HS-27A (cell line): ENCODE measurements around the gene ITGA11.
"Not testable (repeated sequence)": the region's sequence is repeated elsewhere in the genome, so short reads cannot be mapped to it uniquely, and the experiment has no call there.

ENCODE experiments used
- DNase-seq: peaks from one replicate; pipeline ENCODE4 v3.0.0-alpha.2; 2012; ENCODE audit warnings: low read depth, missing footprints

ITGA11 gene

DNA sequence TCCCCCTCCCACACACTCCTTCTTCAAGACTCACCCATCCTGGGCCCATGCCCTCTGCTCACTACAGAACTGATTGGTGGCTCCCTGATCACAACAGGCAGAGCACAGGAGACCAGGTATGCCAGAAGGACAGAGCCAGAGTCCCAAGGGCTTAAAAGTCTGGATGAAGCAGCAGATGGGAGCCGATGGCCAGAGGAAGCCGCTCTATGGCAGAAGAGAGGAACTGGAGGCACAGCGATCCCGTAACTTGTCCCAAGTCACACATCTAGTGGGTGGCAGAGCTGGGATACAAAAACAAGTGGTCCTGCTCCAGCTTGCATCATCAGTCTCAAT lies 20.7 kb downstream of the ITGA11 start:
- no peak for DNase-seq

DNA sequence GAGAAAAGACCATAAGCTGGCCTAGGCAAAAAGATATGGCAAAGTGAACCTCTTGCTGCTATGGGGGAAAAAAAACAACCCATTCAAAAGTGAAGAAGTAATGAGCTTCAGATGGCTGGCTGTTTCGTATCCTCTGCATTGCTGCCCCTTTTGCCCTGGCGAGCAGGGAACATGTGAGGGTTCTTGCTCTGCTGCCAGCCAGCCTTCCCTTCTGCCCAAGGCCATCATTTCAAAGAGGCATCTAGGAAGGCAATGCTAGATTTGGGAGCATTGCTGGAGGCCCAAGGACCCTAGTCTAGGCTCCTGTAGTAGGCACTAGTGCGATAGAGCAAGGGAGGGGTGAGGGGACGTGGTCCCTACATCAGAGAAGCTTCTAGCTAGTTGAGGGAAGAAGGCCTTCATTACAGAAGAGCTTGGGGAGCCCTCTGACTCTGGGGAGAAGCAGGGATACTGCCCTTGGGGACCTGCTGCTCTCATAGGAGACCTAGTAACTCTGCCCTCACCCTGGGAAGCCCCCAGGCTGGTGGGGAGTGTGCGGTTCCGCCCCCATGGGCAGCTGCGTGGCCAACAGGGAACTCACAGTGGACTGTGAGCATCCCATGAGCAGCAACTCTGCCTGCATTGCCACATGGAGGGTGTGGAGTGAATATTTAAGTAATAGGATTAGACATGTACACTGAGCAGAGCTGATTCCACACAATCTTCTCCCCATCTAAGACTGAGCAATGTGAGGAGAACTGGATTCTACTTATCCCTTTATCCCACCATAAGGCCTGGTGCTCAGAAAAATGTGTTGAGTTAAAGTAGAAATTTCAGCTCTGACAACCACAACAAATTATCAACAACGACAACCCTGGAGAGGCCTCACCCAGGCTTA lies 21.3 kb downstream of the ITGA11 start:
- DNase-seq, result no peak

DNA sequence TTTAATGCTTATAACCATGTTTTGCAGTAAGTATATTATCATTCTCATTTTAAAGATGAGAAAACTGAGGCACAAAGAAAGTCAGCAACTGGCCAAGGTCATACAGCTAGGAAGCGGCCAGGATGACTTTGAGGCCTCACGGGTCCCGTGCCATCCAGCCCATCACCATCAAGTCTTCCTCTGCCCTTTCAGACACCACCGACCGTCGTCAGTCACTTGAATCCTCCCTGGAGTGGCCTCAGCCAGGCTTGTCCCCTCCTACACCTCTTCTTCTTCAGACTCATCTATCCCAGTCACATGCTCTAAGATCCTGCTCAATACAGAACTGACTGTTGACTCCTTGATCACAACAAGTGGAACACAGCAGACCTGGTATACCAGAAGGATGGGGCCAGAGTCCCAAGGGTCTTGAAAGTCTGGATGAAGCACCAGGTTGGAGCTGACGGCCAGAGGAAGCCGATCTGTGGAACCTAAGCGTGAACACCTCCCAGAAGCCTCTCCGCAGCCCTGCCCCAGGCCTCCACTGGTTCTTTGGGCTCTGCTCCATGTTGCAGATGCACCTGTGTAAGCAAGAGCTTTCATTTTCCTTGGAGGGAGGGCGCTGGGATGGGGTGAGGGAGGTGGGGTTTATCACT lies 22.1 kb downstream of the ITGA11 start:
- no peak for DNase-seq

DNA sequence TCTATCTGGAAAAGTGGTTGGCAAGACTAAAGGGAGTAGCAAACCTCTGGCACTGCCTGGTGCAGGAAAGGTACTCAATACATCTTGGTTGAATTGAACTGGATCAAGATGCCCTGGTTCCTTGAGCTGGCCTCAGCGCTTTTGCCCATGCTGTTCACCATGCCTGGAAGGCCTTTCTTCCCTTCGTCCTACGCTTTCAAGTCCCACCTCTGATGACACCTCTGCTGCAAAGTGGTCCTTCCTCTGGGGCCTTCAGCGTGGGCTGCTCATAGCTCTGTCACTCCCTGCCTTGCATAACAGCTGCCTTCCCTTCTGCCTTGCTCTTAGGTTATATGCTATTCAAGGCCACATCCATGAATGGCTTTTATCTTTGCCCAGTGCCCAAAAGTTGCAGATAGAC lies 23.0 kb downstream of the ITGA11 start:
- no peak for DNase-seq

DNA sequence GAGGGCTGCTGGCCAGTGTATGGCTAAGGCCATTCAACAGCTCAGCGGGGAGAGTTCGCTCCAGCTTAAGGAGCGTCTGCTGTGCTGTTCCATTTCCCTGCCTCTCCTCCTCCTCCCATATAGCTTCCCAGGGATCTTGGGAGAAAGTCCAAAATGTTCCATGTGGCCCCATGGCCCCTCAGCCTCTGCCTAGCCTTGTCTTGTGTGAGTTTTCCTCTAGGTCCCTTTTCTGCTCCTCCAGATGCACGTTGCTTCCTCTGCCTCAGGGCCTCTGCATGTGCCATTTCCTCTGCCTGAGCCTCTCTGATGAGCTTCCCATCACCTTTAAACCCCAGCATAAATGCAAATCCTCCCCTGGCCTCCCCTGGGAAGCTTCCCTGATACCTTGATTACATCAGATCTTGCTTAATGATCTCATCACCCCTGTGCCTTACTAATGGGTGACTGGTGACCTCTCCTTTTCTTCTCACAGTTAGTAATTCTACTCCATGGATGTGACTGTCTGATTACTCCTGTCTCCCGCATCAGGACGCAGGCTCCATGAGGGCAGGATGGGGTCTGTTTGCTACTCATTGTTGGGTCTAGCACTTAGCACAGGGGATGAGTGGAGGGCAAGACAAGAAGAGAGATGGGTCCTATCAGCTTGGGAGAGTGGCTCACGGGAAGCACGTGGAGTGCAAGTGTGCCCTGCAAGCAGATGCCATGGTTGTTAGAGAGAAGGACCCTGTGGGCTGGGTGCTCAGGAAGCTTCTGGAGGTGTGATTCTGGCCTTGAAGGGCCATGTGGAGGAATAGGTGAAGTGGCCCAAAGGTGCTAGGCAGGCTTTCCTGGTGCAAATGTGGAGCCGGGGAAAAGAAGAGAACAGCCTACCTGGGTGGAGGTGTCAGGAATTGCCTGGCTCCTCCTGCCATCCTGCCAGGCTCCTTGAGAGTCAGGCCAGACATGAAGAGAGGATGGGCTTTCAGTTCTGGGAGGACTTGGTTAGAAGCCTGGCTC lies 23.8 kb downstream of the ITGA11 start:
- no peak for DNase-seq

DNA sequence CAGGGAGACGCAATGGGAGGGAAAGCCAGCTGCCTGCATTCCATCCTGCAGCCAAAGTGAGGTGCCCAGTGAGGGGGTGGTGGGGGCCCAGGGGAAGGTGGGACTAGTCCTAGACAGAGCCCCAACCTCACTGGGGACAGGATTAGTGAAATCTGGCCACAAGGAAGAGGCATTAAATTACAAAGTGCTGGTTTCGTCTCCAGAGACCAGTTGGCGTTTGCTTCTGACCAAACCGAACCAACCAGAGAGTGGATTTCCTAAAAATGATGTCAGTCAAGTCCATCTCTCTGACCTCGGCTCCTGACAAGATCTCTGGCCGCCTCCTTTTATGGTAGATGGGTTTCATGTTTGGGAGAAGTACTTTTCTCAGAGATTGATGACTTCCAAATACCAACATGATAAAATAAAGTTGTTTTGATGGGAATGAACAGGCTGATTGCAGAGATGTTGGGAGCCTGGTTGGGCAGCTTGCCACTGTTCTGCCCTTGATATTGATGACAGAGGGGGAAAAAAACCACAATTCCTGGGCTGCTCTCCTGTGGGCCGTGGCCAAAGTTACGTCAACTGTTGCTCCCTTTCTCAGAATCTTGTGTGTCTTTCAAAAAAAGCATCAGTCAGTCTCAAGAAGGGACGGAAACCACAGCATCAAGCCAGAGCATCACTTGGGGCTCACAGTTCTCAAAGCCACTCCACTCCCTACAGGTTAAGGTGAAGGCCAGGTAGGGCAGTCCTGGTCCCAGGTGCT lies 24.6 kb downstream of the ITGA11 start:
- no peak for DNase-seq

DNA sequence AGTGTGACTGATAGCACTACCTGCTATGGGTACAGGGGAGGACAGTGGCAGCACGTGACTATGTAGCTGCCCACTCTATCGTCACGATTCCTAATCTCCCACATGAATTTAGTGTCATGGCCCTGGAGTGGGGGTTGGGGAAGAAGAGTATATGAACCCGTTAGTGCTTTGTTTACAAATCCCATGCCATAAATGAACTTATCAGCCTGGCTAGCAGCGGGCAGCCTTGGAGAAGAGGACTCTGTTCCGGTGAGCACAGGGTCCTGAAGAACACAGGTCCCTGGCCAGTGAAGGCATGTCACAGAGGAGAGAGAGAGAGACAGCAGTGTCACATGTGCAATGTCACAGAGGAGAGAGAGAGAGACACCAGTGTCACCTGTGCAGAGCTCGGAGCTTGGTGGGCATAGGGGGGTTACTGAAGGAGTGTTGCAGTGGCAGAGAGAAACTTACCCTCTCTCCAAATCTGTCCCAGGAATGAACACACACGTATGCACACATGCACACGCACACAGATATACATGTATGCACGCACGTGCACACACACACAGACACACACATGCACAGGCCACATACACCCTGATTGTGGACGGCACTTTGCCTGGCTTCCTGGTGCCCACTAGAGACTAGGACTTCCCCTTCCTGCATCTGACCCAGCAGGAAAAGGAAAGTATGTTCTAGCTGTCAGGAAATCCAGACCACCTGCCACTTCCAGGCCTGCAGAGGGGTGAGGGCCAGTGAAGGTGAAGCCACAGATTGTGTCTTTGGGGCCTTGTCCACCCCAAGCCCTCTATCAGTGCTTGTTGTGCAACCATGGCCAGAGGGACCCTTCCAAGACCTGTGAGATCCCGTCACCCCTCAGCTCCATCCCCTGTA lies 26.3 kb downstream of the ITGA11 start:
- no peak for DNase-seq

DNA sequence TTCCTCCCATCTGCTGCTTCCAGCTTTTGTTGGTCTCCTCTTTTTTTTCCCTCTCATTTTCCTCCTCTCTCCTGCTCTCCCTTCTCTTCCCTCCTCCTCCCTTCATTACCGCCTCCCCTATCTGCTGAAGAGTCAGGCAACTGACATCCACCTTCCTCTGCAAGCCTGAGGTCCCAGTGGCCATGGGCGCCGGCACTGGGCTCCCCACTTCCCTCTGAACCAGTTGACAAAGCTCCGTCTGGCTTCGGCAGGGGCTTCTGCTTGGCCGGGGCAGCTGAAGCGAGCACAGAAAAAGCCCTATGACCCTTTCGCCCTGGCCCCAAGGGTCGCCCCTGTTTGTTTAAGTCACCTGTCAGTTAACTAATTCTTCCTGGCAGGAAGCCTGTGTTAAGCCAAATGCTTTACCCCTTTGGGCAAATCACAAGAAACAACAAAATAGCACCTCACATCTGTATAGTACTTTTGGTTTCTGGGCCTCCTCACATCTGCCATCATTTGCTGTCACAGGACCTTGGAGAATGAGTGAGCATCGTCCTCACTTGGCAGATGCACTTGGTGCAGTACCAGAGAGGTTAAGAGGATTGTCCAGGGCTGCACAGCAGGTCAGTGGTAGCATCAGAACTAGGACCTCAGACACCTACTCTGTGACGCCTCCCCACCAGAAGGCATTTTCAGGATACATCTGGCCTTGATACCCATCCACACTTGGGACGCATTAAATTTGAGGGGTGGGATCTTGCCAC lies 27.7 kb downstream of the ITGA11 start:
- no peak for DNase-seq

DNA sequence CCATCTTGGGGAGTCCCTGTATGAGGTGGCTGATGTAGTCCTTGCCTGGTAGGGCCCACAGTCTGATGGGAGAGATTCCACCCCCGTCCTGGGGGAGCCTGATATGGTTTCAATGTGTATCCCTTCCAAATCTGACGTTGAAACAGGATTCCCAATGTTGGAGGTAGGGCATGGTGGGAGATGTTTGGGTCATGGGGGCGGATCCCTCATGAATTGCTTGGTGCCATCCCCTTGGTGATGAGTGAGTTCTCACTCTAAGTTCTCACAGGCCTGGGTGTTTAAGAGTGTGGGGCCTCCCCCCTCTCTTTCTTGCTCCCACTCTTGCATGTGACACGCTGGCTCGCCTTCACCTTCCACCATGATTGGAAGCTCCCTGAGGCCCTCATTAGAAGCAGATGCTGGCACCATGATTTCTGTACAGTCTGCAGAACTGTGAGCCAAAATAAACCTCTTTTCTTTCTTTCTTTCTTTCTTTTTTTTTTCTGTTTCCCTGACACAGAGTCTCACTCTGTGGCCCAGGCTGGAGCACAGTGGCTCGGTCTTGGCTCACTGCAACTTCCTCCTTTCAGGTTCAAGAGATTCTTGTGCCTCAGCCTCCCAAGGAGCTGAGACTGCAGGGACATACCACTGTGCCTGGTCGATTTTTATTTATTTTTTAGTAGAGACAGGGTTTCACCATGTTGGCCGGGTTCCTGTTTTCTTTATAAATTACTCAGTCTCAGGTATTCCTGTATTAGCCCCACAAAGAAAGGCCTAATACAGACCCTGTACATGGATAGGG lies 28.6 kb downstream of the ITGA11 start:
- no peak for DNase-seq

DNA sequence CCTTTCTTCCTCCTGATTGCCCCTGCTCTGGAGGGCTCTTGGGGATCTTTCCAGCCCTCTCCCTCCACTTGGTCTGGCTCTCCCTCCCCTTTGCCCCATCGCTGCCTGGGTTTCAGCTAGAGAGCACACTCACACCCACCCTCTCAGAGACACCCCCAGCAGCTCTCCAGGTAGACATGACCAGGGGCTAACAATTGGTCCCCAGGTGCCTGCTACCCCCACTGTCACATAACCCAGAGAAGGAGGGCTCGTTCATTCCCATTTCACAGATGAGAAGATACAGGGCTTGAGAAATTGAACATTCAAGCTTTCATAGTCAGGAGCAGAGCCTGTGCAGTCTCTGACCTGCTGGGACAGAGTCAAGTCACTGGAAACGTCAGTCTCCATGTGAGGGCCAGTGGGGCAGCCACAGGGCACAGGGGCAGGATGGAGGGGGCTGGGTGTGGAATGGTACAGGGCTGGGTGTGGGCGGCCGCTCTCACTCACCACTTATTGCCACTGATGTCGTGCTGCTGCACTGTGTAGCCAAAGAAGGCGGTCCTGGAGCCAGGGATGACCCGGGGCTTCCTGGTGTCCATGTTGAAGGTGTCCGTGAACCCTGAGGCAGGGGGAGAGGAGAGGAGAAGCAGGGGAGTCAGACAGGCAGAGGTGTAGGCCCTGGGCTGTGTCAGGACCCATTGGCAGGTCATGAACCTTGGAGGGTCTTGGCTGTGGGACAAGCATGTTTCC lies 29.4 kb downstream of the ITGA11 start:
- DNase-seq, result no peak

DNA sequence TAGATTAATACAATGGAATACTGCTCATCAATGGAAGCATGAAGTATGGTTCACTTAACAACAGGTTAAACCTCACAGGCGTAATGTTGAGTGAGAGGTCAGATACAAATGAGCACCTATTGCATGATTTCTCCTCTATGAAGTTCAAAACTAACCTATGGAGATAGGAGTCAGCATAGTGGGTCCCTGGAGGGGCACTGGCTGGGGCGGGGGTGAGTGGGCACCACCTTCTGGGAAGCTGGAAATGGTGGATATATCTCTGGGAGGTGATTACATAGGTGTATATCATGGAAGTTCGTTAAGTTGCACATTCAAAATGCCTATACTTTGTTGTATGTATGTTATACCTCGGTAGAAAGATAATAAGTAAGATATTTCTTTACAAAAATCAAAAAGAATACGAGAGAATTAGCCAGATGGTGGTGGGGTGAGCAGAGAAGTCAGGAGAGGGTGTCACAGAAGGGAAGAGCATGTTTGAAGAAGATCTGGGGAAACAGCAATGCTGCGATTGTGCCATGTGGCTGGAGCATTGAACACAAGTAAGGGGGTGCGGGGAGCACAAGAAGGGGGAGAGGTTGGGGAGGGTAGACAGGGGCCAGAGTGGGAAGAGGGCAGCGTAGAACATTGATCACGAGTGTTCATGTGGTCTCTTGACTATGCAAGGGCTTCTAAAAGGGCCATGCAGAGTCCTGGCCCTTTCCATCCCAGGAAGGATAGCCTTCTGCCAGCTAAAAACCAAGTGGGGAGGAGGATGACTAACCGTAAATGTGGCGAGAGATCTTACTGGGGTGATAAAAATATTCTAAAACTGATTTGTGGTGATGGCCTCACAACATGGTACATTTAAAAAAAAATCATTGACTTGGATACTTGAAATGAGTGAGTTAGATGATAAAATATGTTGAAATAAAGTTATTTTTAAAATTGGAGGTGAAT lies 30.2 kb downstream of the ITGA11 start:
- DNase-seq, result no peak

DNA sequence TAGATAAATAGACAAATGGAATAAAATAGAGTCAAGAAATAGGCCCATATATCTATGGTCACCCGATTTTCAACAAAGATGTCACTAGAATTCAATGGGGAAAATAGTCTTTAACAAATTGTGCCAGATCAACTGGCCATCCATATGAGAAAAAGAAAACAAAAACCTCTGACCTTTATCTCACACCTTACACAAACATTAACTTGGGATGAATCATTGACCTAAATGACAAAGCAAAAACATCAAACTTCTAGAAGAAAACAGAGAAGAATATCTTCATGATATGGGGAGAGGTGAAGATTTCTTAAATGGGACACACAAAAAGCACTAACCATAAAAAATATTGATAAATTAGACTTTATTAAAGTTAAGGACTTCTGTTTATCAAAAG lies 31.9 kb downstream of the ITGA11 start:
- no peak for DNase-seq

DNA sequence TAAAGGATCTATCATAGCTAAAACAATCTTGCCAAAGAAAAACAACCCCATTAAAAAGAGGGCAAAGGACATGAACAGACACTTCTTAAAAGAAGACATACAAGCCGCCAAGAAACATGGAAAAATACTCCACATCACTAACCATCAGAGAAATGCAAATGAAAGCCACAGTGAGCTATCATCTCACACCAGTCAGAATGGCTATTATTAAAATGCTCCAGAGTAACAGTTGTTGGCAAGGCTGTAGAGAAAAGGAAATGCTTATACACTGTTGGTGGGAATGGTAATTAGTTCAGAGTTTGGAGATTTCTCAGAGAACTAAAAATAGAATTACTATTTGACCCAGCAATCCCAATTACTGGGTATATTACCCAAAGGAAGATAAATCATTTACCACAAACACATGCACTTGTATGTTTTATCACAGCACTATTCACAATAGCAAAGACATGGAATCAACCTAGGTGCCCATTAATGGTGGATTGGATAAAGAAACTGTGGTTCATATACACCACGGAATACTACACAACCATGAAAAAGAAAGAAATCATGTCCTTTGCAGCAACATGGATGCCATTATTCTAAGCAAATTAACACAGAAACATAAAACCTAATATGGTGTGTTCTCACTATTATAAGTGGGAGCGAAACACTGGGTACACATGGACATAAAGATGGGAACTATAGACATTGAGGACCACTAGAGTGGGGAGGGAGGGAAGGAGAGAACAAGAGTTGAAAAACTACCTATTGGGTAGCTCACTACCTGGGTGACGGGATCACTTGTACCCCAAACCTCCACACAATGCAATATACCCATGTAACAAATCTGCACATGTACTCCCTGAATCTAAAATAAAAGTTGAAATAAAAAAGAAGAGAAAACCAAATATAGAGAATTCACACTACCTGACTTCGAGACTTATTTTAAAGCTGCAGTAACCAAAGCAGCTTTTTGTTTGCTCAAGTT lies 32.6 kb downstream of the ITGA11 start:
- DNase-seq, result no peak

DNA sequence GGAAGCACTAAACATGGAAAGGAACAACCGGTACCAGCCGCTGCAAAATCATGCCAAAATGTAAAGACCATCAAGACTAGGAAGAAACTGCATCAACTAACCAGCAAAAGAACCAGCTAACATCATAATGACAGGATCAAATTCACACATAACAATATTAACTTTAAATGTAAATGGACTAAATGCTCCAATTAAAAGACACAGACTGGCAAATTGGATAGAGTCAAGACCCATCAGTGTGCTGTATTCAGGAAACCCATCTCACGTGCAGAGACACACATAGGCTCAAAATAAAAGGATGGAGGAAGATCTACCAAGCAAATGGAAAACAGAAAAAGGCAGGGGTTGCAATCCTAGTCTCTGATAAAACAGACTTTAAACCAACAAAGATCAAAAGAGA lies 34.0 kb downstream of the ITGA11 start:
- not testable (repeated sequence) for DNase-seq

DNA sequence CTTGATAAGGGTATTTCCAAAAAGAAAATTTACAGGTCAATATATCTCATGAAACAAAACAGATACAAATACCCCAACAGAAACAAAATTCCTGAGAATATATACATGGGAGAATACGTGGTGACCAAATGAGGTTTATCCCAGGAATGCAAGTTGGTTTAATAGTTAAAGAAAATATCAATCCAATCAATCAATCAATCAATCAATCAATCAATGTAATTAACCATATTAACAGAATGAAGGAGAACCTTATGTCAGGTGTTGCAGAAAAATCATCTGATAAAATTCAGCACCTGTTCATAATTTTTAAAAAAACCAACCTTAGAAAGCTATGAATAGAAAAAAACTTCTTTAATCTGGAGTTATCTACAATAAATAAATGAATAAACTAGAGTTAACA lies 35.9 kb downstream of the ITGA11 start:
- DNase-seq, result no peak

DNA sequence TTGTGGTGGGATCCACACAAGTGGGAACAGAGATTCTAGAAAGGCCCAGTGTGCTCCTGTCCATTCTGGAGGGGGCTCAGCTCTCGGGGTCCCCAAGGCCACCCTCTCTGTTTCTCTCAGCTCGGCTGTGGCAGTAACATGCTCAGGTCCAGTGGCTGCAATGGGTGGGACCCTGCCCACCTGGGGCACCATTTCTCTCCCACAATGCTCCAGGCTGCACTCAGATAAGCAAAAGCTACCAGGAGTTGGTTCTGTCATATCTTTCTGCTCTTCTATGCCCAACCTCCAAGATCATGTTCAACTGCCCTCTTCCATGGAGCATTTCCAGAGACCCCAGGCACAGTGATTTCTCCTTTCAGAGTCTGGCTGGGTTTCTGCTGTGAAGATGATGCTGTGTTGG lies 40.8 kb downstream of the ITGA11 start:
- no peak for DNase-seq
